ENCODE data around the gene ARL3. TPM values are rescaled to one million over a fixed set of nuclear protein-coding genes. Genes with fewer than 3 reads are reported as not detected.
A peak's percentile ranks its signal among the peaks of the same experiment; 100 is the strongest.
"Not testable (repeated sequence)": the region's sequence is repeated elsewhere in the genome, so short reads cannot be mapped to it uniquely, and the experiment has no call there.

ARL3 gene
- total and polyA plus RNA-seq, 4 experiments from 2014 or later: 3.7 to 7.3 (median 4.9) TPM

DNA sequence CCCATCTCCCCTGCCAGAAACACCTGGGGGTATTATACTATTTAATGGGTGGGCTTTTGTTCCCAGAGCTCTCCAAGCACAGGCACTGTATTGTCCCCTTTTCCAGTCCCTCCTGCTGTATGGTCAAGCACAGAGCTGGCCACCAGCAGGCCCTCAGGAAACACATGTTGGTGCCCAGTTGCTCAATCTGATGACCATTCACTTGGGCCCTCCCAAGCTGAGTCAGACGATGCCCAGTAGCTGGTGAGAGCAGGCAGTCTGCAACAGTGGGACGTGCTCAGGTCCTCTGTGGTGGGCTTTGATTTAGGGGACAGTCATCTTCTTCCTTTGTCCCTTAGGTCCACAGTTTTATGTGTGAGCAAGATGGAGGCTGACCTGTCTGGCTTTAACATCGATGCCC is 12.1 kb upstream of the ARL3 start:
- POLR2A ChIA-PET (ENCODE audit: partially characterized antibody): interaction anchor here (0.9 kb wide), 1 partner anchor 17 kb away, joined by 3 read pairs; the partner anchor contains the start of gene WBP1L
- intact Hi-C loops (cut with micrococcal nuclease): no loop called here
- peaks cover 25% of the 10 kb centered on the region in 2 donors for H3K36me3 Mint-ChIP-seq

DNA sequence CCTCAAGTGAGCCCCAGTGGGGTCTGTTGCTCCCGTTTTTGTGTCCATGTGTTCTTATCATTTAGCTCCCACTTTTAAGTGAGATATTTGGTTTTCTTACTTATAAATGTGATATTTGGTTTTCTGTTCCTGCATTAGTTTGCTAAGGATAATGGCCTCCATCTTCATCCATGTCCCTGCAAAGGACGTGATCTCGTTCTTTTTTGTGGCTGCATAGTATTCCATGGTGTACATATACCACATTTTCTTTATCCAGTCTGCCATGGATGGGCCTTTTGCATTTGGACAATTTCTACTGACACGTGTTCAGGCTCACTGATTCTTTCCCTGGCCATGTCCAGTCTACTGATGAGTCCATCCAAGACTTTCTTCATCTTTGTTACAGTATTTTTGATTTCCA is 9.8 kb upstream of the ARL3 start:
- H3K4me3 Mint-ChIP-seq: no peak overlapping the region
- peaks cover 27 to 33% of the 10 kb centered on the region in 2 donors for H3K36me3 Mint-ChIP-seq
- H3K27me3 Mint-ChIP-seq: no peaks in the 10 kb centered on the region
- peaks cover 0 to 3% (median 0%) of the 10 kb centered on the region in 8 donors for H3K9me3 Mint-ChIP-seq
- DNase-seq: no peak
- no peak overlapping the region for H3K27ac Mint-ChIP-seq
- Histone ChIP-seq H3K27me3 (ENCODE audit: insufficient read depth, low read length) (no peaks in the 10 kb centered on the region), H3K4me3 (ENCODE audit: low read length in 2 of 2) (no peak overlapping the region), H3K9me3 (ENCODE audit: control insufficient read depth in 1 of 2, low read length in 2 of 2) (no peaks in the 10 kb centered on the region), H3K27ac (ENCODE audit: low read depth, low read length) (no peak overlapping the region), H3K36me3 (ENCODE audit: insufficient read depth, low read length) (peaks cover 11% of the 10 kb centered on the region), H3K4me1 (ENCODE audit: insufficient read depth, low read length) (no peaks in the 10 kb centered on the region)
- CTCF ChIA-PET (ENCODE audit: partially characterized antibody): no interaction called here
- peaks cover 11 to 16% (median 14%) of the 10 kb centered on the region in 4 donors for H3K4me1 Mint-ChIP-seq
- intact Hi-C loops (cut with micrococcal nuclease): no loop called here
- POLR2A ChIA-PET (ENCODE audit: partially characterized antibody): no interaction called here

More for the DNA sequence above, 12.1 kb upstream of the ARL3 start:
- H3K27me3 Mint-ChIP-seq: no peaks in the 10 kb centered on the region
- CTCF ChIA-PET (ENCODE audit: partially characterized antibody): interaction anchor here (0.5 to 1.8 kb wide), 2 partner anchors 8 to 175 kb away, joined by 3 to 4 read pairs; no protein-coding TSS in a partner anchor
- peaks cover 0 to 3% (median 0%) of the 10 kb centered on the region in 8 donors for H3K9me3 Mint-ChIP-seq
- no peak overlapping the region for H3K4me3 ChIP-seq (ENCODE audit: low read length in 2 of 2)
- peaks cover 11% of the 10 kb centered on the region for H3K36me3 ChIP-seq (ENCODE audit: insufficient read depth, low read length)
- no peak overlapping the region for H3K27ac Mint-ChIP-seq
- H3K4me1 ChIP-seq (ENCODE audit: insufficient read depth, low read length): no peaks in the 10 kb centered on the region
- no peak for DNase-seq
- no peak overlapping the region for H3K4me3 Mint-ChIP-seq
- H3K27ac ChIP-seq (ENCODE audit: low read depth, low read length): no peak overlapping the region
- no peaks in the 10 kb centered on the region for H3K9me3 ChIP-seq (ENCODE audit: control insufficient read depth in 1 of 2, low read length in 2 of 2)
- H3K4me1 Mint-ChIP-seq: peaks cover 7 to 13% (median 10%) of the 10 kb centered on the region in 4 donors
- no peaks in the 10 kb centered on the region for H3K27me3 ChIP-seq (ENCODE audit: insufficient read depth, low read length)

DNA sequence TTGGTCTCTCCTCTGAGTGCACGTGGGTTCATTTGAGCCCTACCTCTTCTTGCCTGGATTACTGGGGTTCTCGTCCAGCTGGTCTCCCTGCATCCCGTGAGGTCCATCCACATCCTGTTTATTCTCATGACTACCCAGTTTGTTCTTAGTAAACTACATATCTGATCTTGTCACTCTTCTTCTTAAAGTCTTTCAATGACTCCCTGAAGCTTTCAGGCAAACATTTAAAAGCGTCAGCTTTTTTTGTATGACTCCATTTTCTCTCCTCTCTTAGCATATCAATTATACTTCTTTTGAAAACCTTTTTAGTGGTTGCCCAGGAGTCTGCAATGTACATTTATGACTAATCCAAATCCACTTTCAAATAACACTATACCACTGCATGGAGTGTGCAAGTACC is 7.8 kb upstream of the ARL3 start:
- H3K9me3 ChIP-seq (ENCODE audit: control insufficient read depth in 1 of 2, low read length in 2 of 2): no peaks in the 10 kb centered on the region
- Mint-ChIP-seq H3K9me3 (peaks cover 0 to 3% (median 0%) of the 10 kb centered on the region in 8 donors), H3K4me1 (peaks cover 16 to 24% (median 23%) of the 10 kb centered on the region in 4 donors), H3K36me3 (peaks cover 21 to 32% of the 10 kb centered on the region in 2 donors), H3K27me3 (no peaks in the 10 kb centered on the region), H3K27ac (peak overlapping the region in 3 of 7 donors; percentile 60 to 73 (median 67)), H3K4me3 (no peak overlapping the region)
- intact Hi-C loops (cut with micrococcal nuclease): no loop called here
- DNase-seq: no peak
- no peaks in the 10 kb centered on the region for H3K4me1 ChIP-seq (ENCODE audit: insufficient read depth, low read length)
- ChIA-PET POLR2A (ENCODE audit: partially characterized antibody) (no interaction called here), CTCF (ENCODE audit: partially characterized antibody) (interaction anchor here (1.6 kb wide), 1 partner anchor 10 kb away, joined by 3 read pairs; no protein-coding TSS in a partner anchor)
- no peaks in the 10 kb centered on the region for H3K27me3 ChIP-seq (ENCODE audit: insufficient read depth, low read length)
- H3K4me3 ChIP-seq (ENCODE audit: low read length in 2 of 2): no peak overlapping the region
- peaks cover 2% of the 10 kb centered on the region for H3K36me3 ChIP-seq (ENCODE audit: insufficient read depth, low read length)
- H3K27ac ChIP-seq (ENCODE audit: low read depth, low read length): no peak overlapping the region

DNA sequence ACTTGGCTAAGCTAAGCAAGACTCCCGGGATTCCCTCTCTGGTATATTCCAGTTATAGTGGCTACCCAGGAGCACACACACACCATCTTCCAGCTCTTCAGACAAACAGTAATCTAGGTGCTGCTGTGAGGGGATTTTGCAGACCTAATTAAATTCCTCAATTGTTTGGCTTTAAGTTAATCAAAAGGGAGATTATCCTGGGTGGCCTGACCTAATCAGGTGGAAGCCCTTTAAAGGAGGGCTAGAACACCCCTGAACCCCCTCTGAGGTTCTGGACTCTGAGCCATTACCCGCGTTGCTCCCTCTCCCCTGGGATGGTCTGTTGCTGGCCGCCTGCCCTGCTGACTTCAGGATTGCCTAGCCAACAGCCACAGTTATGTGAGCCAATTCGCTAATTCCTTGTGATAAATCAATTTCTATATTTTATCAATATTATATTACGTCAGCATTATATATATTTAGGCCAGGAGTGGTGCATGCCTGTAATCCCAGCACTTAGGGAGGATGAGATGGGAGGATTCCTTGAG is 6.6 kb upstream of the ARL3 start:
- H3K9me3 Mint-ChIP-seq: peaks cover 0 to 3% (median 0%) of the 10 kb centered on the region in 8 donors
- no peak overlapping the region for H3K4me3 Mint-ChIP-seq
- H3K27me3 ChIP-seq (ENCODE audit: insufficient read depth, low read length): no peaks in the 10 kb centered on the region
- ChIA-PET POLR2A (ENCODE audit: partially characterized antibody) (interaction anchor here (1.1 kb wide), 1 partner anchor 76 kb away, joined by 3 read pairs; no protein-coding TSS in a partner anchor), CTCF (ENCODE audit: partially characterized antibody) (no interaction called here)
- peaks cover 23 to 26% of the 10 kb centered on the region in 2 donors for H3K36me3 Mint-ChIP-seq
- H3K4me1 Mint-ChIP-seq: peaks cover 24 to 31% (median 29%) of the 10 kb centered on the region in 4 donors
- H3K27ac ChIP-seq (ENCODE audit: low read depth, low read length): no peak overlapping the region
- H3K4me3 ChIP-seq (ENCODE audit: low read length in 2 of 2): no peak overlapping the region
- no peaks in the 10 kb centered on the region for H3K36me3 ChIP-seq (ENCODE audit: insufficient read depth, low read length)
- DNase-seq: no peak
- intact Hi-C loops (cut with micrococcal nuclease): no loop called here
- H3K9me3 ChIP-seq (ENCODE audit: control insufficient read depth in 1 of 2, low read length in 2 of 2): no peaks in the 10 kb centered on the region
- H3K27me3 Mint-ChIP-seq: no peaks in the 10 kb centered on the region
- H3K27ac Mint-ChIP-seq: peak overlapping the region in 2 of 7 donors; percentile 25 to 40
- peaks cover 4% of the 10 kb centered on the region for H3K4me1 ChIP-seq (ENCODE audit: insufficient read depth, low read length)

DNA sequence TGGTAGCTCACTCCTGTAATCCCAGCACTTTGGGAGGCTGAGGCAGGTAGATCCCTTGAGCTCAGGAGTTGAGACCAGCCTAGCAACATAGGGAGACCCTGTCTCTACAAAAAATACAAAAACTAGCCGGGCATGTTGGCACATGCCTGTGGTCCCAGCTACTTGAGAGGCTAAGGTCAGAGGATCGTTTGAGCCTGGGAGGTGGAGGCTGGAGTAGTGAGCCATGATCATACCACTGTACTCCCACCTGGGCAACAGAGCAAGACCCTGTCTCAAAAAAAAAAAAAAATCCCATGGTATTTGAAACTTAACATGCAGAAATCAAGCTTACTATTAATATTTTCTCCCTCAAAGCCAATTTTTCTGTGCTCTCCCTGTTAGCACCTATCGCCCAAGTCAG is 6.1 kb upstream of the ARL3 start:
- ChIA-PET CTCF (ENCODE audit: partially characterized antibody) (no interaction called here), POLR2A (ENCODE audit: partially characterized antibody) (interaction anchor here (0.9 to 1.1 kb wide), 3 partner anchors 23 to 76 kb away, joined by 3 to 5 read pairs (median 3); partner anchors contain the start of gene WBP1L)
- Histone ChIP-seq H3K4me3 (ENCODE audit: low read length in 2 of 2) (no peak overlapping the region), H3K36me3 (ENCODE audit: insufficient read depth, low read length) (no peaks in the 10 kb centered on the region), H3K4me1 (ENCODE audit: insufficient read depth, low read length) (peaks cover 9% of the 10 kb centered on the region), H3K27me3 (ENCODE audit: insufficient read depth, low read length) (no peaks in the 10 kb centered on the region), H3K9me3 (ENCODE audit: control insufficient read depth in 1 of 2, low read length in 2 of 2) (no peaks in the 10 kb centered on the region), H3K27ac (ENCODE audit: low read depth, low read length) (no peak overlapping the region)
- intact Hi-C loops (cut with micrococcal nuclease): no loop called here
- no peak for DNase-seq
- no peaks in the 10 kb centered on the region for H3K27me3 Mint-ChIP-seq
- H3K36me3 Mint-ChIP-seq: peaks cover 23 to 26% of the 10 kb centered on the region in 2 donors
- no peak overlapping the region for H3K4me3 Mint-ChIP-seq
- peak overlapping the region in 2 of 7 donors; percentile 25 to 40 for H3K27ac Mint-ChIP-seq
- peaks cover 0 to 3% (median 0%) of the 10 kb centered on the region in 8 donors for H3K9me3 Mint-ChIP-seq
- H3K4me1 Mint-ChIP-seq: peaks cover 26 to 36% (median 32%) of the 10 kb centered on the region in 4 donors

DNA sequence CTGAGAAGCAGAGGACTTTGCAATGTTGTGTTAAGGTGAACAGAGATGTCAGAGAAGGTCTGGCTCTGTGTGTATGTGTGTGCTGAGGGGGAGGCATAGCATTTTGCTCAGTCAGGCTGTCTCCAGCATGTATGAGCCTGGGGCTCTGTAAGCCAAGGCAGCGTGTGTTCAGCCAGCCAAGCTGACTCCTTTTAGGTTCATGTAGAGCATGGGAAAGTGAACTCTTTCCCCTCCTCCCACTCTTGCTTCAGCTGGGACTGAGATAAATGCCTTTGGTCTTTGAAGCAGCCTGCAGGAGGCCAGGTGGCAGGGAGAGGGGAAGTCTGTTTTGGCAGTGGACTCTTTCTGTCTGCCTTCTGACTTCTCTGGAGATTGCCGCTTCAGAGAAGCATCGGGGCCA is 4.0 kb upstream of the ARL3 start:
- H3K36me3 Mint-ChIP-seq: peaks cover 14 to 22% of the 10 kb centered on the region in 2 donors
- H3K27me3 Mint-ChIP-seq: no peaks in the 10 kb centered on the region
- H3K9me3 Mint-ChIP-seq: no peaks in the 10 kb centered on the region
- peaks cover 31 to 56% (median 37%) of the 10 kb centered on the region in 4 donors for H3K4me1 Mint-ChIP-seq
- peak overlapping the region in 4 of 7 donors; percentile 0 to 74 (median 24) for H3K27ac Mint-ChIP-seq
- POLR2A ChIA-PET (ENCODE audit: partially characterized antibody): no interaction called here
- Histone ChIP-seq H3K36me3 (ENCODE audit: insufficient read depth, low read length) (no peaks in the 10 kb centered on the region), H3K4me3 (ENCODE audit: low read length in 2 of 2) (no peak overlapping the region), H3K27ac (ENCODE audit: low read depth, low read length) (no peak overlapping the region), H3K27me3 (ENCODE audit: insufficient read depth, low read length) (no peaks in the 10 kb centered on the region), H3K9me3 (ENCODE audit: control insufficient read depth in 1 of 2, low read length in 2 of 2) (no peaks in the 10 kb centered on the region), H3K4me1 (ENCODE audit: insufficient read depth, low read length) (peaks cover 17% of the 10 kb centered on the region)
- intact Hi-C loops (cut with micrococcal nuclease): loop anchor here (10.0 kb wide), 1 partner anchor 647 kb away; the partner anchor contains the start of gene TAF5
- peak overlapping the region in 2 of 8 donors; percentile 17 to 28 for H3K4me3 Mint-ChIP-seq
- CTCF ChIA-PET (ENCODE audit: partially characterized antibody): no interaction called here
- DNase-seq: no peak

DNA sequence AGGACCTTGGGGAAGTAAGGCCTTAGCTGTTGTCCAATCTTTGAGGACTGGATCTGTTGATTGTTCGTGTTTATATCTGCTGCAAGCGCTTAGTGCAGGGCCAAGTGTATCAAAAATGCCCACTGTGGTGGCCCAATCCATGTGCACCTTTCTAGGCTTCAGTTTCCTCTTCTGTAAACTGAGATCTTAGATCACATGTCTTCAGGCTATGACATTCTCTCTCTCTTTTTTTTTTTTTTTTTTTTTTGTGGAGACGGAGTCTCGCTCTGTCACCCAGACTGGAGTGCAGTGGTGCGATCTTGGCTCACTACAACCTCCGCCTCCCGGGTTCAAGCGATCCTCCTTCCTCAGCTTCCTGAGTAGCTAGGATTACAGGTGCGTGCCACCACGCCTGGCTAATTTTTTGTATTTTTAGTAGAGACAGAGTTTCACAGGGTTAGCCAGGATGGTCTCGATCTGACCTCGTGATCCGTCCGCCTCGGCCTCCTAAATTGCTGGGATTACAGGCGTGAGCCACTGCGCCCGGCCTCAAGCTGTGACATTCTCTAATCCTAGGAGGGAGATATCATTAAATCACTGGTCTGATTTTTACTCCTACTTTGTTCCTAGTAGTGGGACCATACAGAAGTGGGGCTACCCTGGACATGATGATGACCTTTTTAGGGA is 2.8 kb upstream of the ARL3 start:
- H3K27me3 Mint-ChIP-seq; H3K9me3 Mint-ChIP-seq; H3K36me3 ChIP-seq (ENCODE audit: insufficient read depth, low read length); H3K9me3 ChIP-seq (ENCODE audit: control insufficient read depth in 1 of 2, low read length in 2 of 2); H3K4me3 ChIP-seq (ENCODE audit: low read length in 2 of 2); H3K27me3 ChIP-seq (ENCODE audit: insufficient read depth, low read length); H3K27ac ChIP-seq (ENCODE audit: low read depth, low read length); POLR2A ChIA-PET (ENCODE audit: partially characterized antibody); DNase-seq: not testable (repeated sequence)
- Mint-ChIP-seq H3K4me3 (peak overlapping the region in 2 of 8 donors; percentile 7 to 21), H3K4me1 (peaks cover 34 to 65% (median 45%) of the 10 kb centered on the region in 4 donors), H3K36me3 (peaks cover 14 to 22% of the 10 kb centered on the region in 2 donors), H3K27ac (peak overlapping the region in 1 of 7 donors; percentile 46)
- H3K4me1 ChIP-seq (ENCODE audit: insufficient read depth, low read length): peaks cover 27% of the 10 kb centered on the region
- intact Hi-C loops (cut with micrococcal nuclease): loop anchor here (10.0 kb wide), 1 partner anchor 648 kb away; the partner anchor contains the start of gene TAF5
- CTCF ChIA-PET (ENCODE audit: partially characterized antibody): interaction anchor here (0.7 kb wide), 1 partner anchor 1150 kb away, joined by 3 read pairs; no protein-coding TSS in a partner anchor

All from CD4-positive, alpha-beta memory T cell (primary cell).